Tibial artery (tissue), 4 donors: ENCODE results near the gene YPEL3.

ENCODE experiments used
- DNase-seq, 2 donors: peaks; one replicate each; pipeline ENCODE4 v3.0.0-alpha.2; 2019
- H3K27ac ChIP-seq, 2 donors: fragments of 200-600 bp; sonication (generic) in 1 of 2; 1 replicate in 1 of 2; 2 replicates in 1 of 2; pipeline ENCODE4 v1.5.1; 2018 to 2019; ENCODE audit warnings: mild to moderate bottlenecking in 1 of 2
- H3K27me3 ChIP-seq, 2 donors: fragments of 200-600 bp; sonication (generic) in 1 of 2; one replicate each; pipeline versions ENCODE4 v1.5.1 to v1.6.0; 2016 to 2019
- H3K36me3 ChIP-seq, 3 donors: fragments of 200-600 bp; sonication (generic) in 2 of 3; one replicate each; pipeline ENCODE4 v1.5.1; 2016 to 2019; ENCODE audit warnings: mild to moderate bottlenecking in 2 of 3
- H3K4me1 ChIP-seq, 4 donors: fragments of 200-600 bp; sonication (generic) in 2 of 4; 1 replicate in 3 of 4; 2 replicates in 1 of 4; pipeline ENCODE4 v1.5.1; 2016 to 2019
- H3K4me3 ChIP-seq, 2 donors: fragments of 200-600 bp; sonication (generic) in 1 of 2; 1 replicate in 1 of 2; 2 replicates in 1 of 2; pipeline ENCODE4 v1.5.1; 2018 to 2019; ENCODE audit warnings: mild to moderate bottlenecking in 2 of 2
- H3K9me3 ChIP-seq, 3 donors: fragments of 200-600 bp; sonication (generic) in 1 of 3; one replicate each; pipeline ENCODE4 v1.5.1; 2016 to 2019
- intact Hi-C: fragments of 100-400 bp; cut with DNase I; formaldehyde crosslinking; loops from one replicate; pipeline ENCODE4 v1.15.0; 2023; ENCODE audit warnings: low total_unique reads
- TF ChIP-seq, protein P1 (sequence below), 2 experiments: fragments of 200-600 bp in 1 of 2; fragments of 450-650 bp in 1 of 2; IDR thresholded peaks; one replicate each; pipeline ENCODE4 v1.5.1; 2017 to 2019; ENCODE audit warnings: antibody characterized with exemption in 2 of 2, mild to moderate bottlenecking in 1 of 2, moderate library complexity in 1 of 2

Gene YPEL3

DNA sequence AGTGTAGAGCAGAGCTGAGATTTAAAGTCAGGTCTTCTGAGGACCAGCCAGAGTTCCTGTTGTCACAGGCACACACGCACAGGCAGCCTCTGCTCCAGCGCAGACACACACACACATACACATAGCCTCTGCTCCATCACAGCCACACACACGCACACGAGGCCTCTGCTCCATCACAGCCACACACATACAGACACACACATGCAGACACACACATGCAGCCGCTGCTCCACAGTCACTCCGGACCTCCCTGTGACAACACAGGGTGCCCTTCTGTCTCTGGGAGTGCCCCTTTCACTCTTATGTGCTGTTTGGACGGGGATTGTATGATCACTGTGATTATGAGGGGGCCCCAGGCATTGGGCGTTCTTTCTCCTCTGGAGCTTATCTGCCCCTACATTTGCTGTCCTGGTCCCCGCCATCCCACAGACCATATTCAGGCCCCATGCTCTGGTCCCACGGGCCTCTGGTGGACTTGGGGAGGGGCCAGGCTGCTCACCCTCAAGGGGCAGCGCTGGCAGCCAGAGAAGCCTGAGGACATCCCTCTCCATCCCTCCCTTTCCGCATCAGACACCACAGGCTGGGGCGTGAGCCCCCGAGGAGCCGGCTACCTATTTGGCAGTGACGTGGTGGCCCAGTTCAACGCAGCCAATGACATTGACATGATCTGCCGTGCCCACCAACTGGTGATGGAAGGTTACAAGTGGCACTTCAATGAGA, 11.8 kb downstream of the YPEL3 start:
- TF ChIP-seq, protein P1, sequence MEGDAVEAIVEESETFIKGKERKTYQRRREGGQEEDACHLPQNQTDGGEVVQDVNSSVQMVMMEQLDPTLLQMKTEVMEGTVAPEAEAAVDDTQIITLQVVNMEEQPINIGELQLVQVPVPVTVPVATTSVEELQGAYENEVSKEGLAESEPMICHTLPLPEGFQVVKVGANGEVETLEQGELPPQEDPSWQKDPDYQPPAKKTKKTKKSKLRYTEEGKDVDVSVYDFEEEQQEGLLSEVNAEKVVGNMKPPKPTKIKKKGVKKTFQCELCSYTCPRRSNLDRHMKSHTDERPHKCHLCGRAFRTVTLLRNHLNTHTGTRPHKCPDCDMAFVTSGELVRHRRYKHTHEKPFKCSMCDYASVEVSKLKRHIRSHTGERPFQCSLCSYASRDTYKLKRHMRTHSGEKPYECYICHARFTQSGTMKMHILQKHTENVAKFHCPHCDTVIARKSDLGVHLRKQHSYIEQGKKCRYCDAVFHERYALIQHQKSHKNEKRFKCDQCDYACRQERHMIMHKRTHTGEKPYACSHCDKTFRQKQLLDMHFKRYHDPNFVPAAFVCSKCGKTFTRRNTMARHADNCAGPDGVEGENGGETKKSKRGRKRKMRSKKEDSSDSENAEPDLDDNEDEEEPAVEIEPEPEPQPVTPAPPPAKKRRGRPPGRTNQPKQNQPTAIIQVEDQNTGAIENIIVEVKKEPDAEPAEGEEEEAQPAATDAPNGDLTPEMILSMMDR (IDR thresholded peaks at IDR 0.05), result no peak
- no peaks in the 10 kb centered on the region for H3K9me3 ChIP-seq
- H3K4me1 ChIP-seq, result no peaks in the 10 kb centered on the region
- no peak overlapping the region for H3K27ac ChIP-seq
- no peak for DNase-seq
- no peaks in the 10 kb centered on the region for H3K27me3 ChIP-seq
- H3K36me3 ChIP-seq, result peaks cover 43 to 68% (median 56%) of the 10 kb centered on the region in 3 donors
- H3K4me3 ChIP-seq, result no peak overlapping the region
- intact Hi-C loops, result no loop called here

DNA sequence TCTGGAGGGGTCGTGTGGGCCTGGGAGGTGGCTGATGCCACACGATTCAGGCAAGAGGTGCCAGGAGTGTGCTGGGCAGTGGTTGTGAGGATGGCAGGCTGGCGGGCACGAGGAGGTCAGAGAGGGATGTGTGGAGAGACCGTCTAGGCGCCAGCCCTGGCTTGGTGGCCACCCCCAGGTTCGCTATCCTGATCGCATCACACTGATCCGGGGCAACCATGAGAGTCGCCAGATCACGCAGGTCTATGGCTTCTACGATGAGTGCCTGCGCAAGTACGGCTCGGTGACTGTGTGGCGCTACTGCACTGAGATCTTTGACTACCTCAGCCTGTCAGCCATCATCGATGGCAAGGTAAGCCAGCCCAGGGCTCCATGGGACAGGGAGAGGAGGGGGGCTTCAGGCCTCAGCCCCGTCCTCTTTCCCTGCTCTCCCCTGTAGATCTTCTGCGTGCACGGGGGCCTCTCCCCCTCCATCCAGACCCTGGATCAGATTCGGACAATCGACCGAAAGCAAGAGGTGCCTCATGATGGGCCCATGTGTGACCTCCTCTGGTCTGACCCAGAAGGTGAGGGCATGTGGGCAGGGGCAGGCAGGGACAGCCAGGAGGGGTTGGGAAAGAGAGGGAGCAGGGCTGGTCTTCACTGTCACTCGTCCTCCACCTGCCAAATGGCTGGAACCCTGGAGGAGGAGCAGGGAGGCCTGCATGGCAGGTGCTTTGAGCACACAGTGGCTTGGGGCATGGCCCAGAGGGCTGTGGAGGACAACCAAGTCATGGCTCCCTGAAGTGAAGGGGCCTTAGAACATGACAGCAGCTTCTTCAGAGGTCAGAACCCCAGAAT, 12.6 kb downstream of the YPEL3 start:
- Histone ChIP-seq H3K36me3 (peaks cover 48 to 77% (median 63%) of the 10 kb centered on the region in 3 donors), H3K9me3 (no peaks in the 10 kb centered on the region), H3K27ac (no peak overlapping the region), H3K4me3 (no peak overlapping the region), H3K27me3 (no peaks in the 10 kb centered on the region), H3K4me1 (peaks cover 0 to 4% (median under 1%) of the 10 kb centered on the region in 4 donors)
- TF ChIP-seq, protein P1 (IDR thresholded peaks at IDR 0.05), result no peak
- no peak for DNase-seq
- intact Hi-C loops, result no loop called here

DNA sequence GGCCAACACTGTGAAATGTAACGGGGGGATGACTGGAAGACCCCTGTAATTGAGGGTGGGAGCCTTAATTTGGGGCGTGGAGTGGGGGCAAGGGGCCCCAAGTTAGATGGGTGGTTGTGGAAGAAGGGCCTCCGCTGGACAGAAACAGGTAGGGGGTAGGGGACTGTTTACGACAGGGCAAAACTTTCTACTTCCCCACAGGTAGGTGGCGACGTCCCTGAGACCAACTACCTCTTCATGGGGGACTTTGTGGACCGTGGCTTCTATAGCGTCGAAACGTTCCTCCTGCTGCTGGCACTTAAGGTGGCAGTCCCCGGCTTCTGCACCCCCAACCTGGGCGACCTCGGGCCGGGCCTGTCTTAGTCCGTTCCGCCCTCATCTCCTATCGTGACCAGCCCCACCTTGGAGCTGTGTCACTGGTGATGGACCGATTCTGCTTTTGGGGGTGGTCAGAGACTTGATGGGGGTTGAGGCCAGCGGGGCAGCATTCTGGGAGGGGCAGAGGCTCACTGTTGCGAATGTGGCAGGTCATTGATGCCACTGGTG, 13.4 kb downstream of the YPEL3 start:
- TF ChIP-seq, protein P1 (IDR thresholded peaks at IDR 0.05), result no peak
- H3K27me3 ChIP-seq, result no peaks in the 10 kb centered on the region
- intact Hi-C loops, result no loop called here

GRCh38 chr16:30079480-30079879, 16.5 kb downstream of the YPEL3 start:
- DNase-seq, result no peak
- H3K27ac ChIP-seq, result no peak overlapping the region
- no peak overlapping the region for H3K4me3 ChIP-seq
- intact Hi-C loops, result no loop called here
- peaks cover 0 to 31% (median 23%) of the 10 kb centered on the region in 4 donors for H3K4me1 ChIP-seq
- peaks cover 42 to 69% (median 67%) of the 10 kb centered on the region in 3 donors for H3K36me3 ChIP-seq
- TF ChIP-seq, protein P1 (IDR thresholded peaks at IDR 0.05), result no peak
- H3K9me3 ChIP-seq, result no peaks in the 10 kb centered on the region
- H3K27me3 ChIP-seq, result no peaks in the 10 kb centered on the region

More for the DNA sequence above, 13.4 kb downstream of the YPEL3 start:
- H3K36me3 ChIP-seq, result peaks cover 48 to 85% (median 70%) of the 10 kb centered on the region in 3 donors
- DNase-seq, result no peak
- H3K4me3 ChIP-seq, result no peak overlapping the region
- H3K27ac ChIP-seq, result no peak overlapping the region
- peaks cover 0 to 13% (median 5%) of the 10 kb centered on the region in 4 donors for H3K4me1 ChIP-seq
- no peaks in the 10 kb centered on the region for H3K9me3 ChIP-seq

DNA sequence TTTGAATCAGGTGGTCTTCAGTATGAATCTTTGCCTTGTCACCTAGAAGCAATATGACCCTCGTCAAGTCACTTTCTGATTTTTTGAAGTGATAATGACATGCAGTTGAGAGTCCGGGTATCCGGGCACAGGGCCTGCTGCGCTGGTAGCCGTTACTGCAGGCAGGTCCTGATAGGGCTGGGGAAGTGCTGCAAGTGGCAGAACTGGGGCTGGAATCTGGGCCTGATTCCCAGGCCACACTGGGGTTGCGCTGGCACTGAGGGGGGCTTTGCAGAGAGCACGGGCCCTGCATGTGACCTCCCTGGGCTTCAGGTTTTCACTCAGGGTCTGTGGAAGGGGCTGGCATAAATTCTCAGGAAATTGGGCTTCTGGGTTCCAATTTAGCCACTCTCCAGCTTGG, 17.3 kb downstream of the YPEL3 start:
- no peak for DNase-seq
- TF ChIP-seq, protein P1 (IDR thresholded peaks at IDR 0.05), result no peak
- H3K9me3 ChIP-seq, result no peaks in the 10 kb centered on the region
- intact Hi-C loops, result no loop called here
- no peaks in the 10 kb centered on the region for H3K27me3 ChIP-seq
- H3K27ac ChIP-seq, result no peak overlapping the region
- peaks cover 0 to 31% (median 23%) of the 10 kb centered on the region in 4 donors for H3K4me1 ChIP-seq
- no peak overlapping the region for H3K4me3 ChIP-seq
- peaks cover 37 to 62% (median 61%) of the 10 kb centered on the region in 3 donors for H3K36me3 ChIP-seq
